Erythroblast (primary cell): ENCODE data around the gene SMIM44.

ENCODE experiments used
- GATA1 ChIP-seq: IDR thresholded peaks from 2 replicates; pipeline ENCODE4 v1.6.1; 2011; ENCODE audit warnings: low read depth, mild to moderate bottlenecking, control low read depth, low read length, moderate library complexity
- POLR2A ChIP-seq: IDR thresholded peaks from 2 replicates; pipeline ENCODE4 v1.6.1; 2011; ENCODE audit warnings: mild to moderate bottlenecking, low read length

GRCh38 chr19:3477506-3477905 lies 5.7 kb downstream of the SMIM44 start:
- no peak for TF ChIP-seq POLR2A
- TF ChIP-seq GATA1, result no peak
